ENCODE data around the gene IGF2BP2. TPM values are rescaled to one million over a fixed set of nuclear protein-coding genes. Genes with fewer than 3 reads are reported as not detected.

The IGF2BP2 gene
- total and polyA plus RNA-seq, 2 of the 8 experiments (the other 6 are each of a cell fraction or from before 2014, with no cell fraction given): 7.4 to 121 TPM

DNA sequence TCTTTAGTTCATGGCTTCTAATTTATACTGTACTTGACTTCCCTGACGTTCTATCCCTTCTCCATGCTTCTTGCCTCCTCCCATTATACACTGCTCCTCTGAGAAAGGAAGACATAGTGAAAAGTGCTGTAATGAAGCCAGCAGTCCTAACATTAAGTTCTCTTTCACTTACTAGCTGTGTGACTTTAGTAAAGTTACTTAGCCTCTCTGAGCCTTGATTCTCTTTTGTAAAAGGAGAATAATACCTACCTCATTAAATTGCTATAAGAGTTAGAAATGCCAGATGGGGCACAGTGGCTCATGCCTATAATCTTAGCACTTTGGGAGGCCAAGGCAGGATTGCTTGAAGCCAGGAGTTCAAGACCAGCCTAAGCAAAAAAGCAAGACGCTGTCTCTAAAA, 18.8 kb upstream of the IGF2BP2 start:
- Histone ChIP-seq H2BK20ac (ENCODE audit: low read length) (no peak overlapping the region), H4K5ac (ENCODE audit: insufficient read length, low read depth, low read length) (no peak overlapping the region), H2BK120ac (replicated peaks; ENCODE audit: low read depth, low read length) (no peak overlapping the region), H3K18ac (ENCODE audit: extremely low read depth, low read length) (no peak overlapping the region), H2BK15ac (ENCODE audit: low read length) (no peak overlapping the region), H3K27me3 (replicated peaks in 1 of 4; ENCODE audit: control insufficient read depth in 3 of 4, extremely low read depth in 1 of 4, insufficient read depth in 3 of 4, low read length in 3 of 4) (no peaks in the 10 kb centered on the region), H3K4me2 (ENCODE audit: insufficient read depth in 1 of 2, low read depth in 2 of 2, low read length in 2 of 2) (no peak overlapping the region), H4K8ac (ENCODE audit: extremely low read depth, insufficient read depth, low read length) (no peak overlapping the region), H2AFZ (ENCODE audit: low read length) (no peak overlapping the region), H2BK5ac (ENCODE audit: low read depth, low read length) (no peak overlapping the region), H3K14ac (ENCODE audit: insufficient read length) (no peak overlapping the region), H3K23ac (ENCODE audit: insufficient read length) (no peak overlapping the region), H3K27ac (ENCODE audit: low read depth, low read length) (no peak overlapping the region), H4K20me1 (replicated peaks in 1 of 2; ENCODE audit: control insufficient read depth in 1 of 2, insufficient read depth in 2 of 2, low read length in 2 of 2) (no peaks in the 10 kb centered on the region), H3K56ac (replicated peaks; ENCODE audit: insufficient read length, low read depth, low read length) (no peak overlapping the region), H2BK12ac (ENCODE audit: low read depth, low read length) (no peak overlapping the region), H3K4ac (replicated peaks; ENCODE audit: insufficient read length, low read depth, low read length) (no peak overlapping the region), H4K91ac (replicated peaks; ENCODE audit: insufficient read length, low read length) (no peak overlapping the region), H3K9me3 (ENCODE audit: insufficient read depth in 2 of 2, low read depth in 1 of 2, low read length in 1 of 2) (peaks cover 0 to 3% of the 10 kb centered on the region in 2 experiments; a peak in 1 of 4 replicates), H3K23me2 (ENCODE audit: low read depth, low read length) (no peaks in the 10 kb centered on the region), H3K4me3 (ENCODE audit: extremely low read depth in 1 of 4, insufficient read depth in 2 of 4, low read depth in 3 of 4, low read length in 4 of 4) (no peak overlapping the region), H2AK5ac (ENCODE audit: low read depth, low read length) (no peak overlapping the region), H3K79me2 (ENCODE audit: control insufficient read depth in 1 of 2, insufficient read depth in 2 of 2, low read length in 2 of 2) (no peaks in the 10 kb centered on the region), H3K9ac (replicated peaks in 1 of 4; ENCODE audit: extremely low read depth in 1 of 4, low read depth in 3 of 4, low read length in 3 of 4) (no peak overlapping the region), H3K4me1 (replicated peaks in 1 of 4; ENCODE audit: control insufficient read depth in 3 of 4, insufficient read depth in 4 of 4, low read length in 3 of 4) (no peaks in the 10 kb centered on the region; a peak in 3 of 7 replicates), H3K36me3 (ENCODE audit: control insufficient read depth in 2 of 4, insufficient read depth in 4 of 4, low read length in 3 of 4) (no peaks in the 10 kb centered on the region), H3K79me1 (ENCODE audit: low read depth, low read length) (no peaks in the 10 kb centered on the region)
- CTCF ChIA-PET (ENCODE audit: partially characterized antibody): interaction anchor here (1.1 to 1.7 kb wide), 4 partner anchors 36 to 183 kb away, joined by 3 to 9 read pairs (median 4); no protein-coding TSS in a partner anchor
- WGBS, 2 experiments (ENCODE audit: extremely low coverage in 1 of 2, insufficient coverage in 1 of 2, insufficient read length in 1 of 2, insufficient replicate concordance in 2 of 2, low coverage in 1 of 2, low lambda C conversion rate in 2 of 2, missing lambda C conversion rate in 1 of 2): 88% methylated on average over 2 of the region's 2 CpGs; no CpG with 5 or more reads in 1 of the 2 experiments
- POLR2A ChIA-PET (ENCODE audit: partially characterized antibody): interaction anchor here (0.7 to 2.2 kb wide), 3 partner anchors 12 to 69 kb away, joined by 3 to 6 read pairs (median 4); no protein-coding TSS in a partner anchor
- TF ChIP-seq KDM1A (IDR thresholded peaks at IDR 0.05; ENCODE audit: borderline replicate concordance, low read length): peak; percentile 75
- TF ChIP-seq, protein P1, sequence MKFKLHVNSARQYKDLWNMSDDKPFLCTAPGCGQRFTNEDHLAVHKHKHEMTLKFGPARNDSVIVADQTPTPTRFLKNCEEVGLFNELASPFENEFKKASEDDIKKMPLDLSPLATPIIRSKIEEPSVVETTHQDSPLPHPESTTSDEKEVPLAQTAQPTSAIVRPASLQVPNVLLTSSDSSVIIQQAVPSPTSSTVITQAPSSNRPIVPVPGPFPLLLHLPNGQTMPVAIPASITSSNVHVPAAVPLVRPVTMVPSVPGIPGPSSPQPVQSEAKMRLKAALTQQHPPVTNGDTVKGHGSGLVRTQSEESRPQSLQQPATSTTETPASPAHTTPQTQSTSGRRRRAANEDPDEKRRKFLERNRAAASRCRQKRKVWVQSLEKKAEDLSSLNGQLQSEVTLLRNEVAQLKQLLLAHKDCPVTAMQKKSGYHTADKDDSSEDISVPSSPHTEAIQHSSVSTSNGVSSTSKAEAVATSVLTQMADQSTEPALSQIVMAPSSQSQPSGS (IDR thresholded peaks at IDR 0.05; ENCODE audit: low read length): no peak
- DNase-seq (ENCODE audit: low read depth in 1 of 2, low spot score in 2 of 2) (no peak), FAIRE-seq (no peak)

All from H1 (cell line).